ENCODE data around the gene TSTD2. TPM values are rescaled to one million over a fixed set of nuclear protein-coding genes. Genes with fewer than 3 reads are reported as not detected.
A peak's percentile ranks its signal among the peaks of the same experiment; 100 is the strongest.

The TSTD2 gene
- total and polyA plus RNA-seq, 2 donors from 2014 or later: 9.0 to 23.4 TPM

DNA sequence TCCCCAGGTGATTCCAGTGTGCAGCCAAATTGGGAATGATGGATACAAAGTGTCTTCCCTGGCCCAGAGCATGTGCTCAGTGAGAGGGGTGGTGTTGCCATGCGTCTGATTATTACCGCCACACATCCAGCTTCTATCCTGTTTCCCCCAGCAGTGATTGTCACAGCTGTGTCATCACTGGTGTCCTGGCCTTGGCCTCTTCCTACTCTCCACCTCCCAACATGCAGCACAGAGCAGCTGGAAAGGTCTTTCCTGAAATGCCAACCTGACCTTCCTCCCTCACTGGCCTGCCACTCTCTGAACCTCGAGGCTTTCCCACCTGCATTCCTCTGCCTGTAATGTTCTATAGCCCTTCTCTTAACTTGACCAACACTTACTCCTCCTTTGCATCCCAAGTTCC is 71.7 kb downstream of the TSTD2 start:
- peaks cover 0 to 8% (median 3%) of the 10 kb centered on the region in 3 donors for H3K4me1 ChIP-seq (ENCODE audit: control insufficient read depth in 2 of 3, insufficient read depth in 2 of 3, low read depth in 1 of 3, low read length in 3 of 3)
- TF ChIP-seq CTCF (IDR thresholded peaks at IDR 0.05; ENCODE audit: borderline replicate concordance, extremely low read depth, insufficient read depth): no peak
- H3K27me3 ChIP-seq (ENCODE audit: control insufficient read depth, insufficient read depth, low read length): no peaks in the 10 kb centered on the region
- intact Hi-C loops (cut with DNase I): no loop called here
- no peaks in the 10 kb centered on the region for H3K36me3 ChIP-seq (ENCODE audit: control insufficient read depth in 2 of 3, insufficient read depth in 3 of 3, low read length in 3 of 3)
- DNase-seq: peak in 1 of 5 donors; percentile 23
- no peak overlapping the region for H3K4me3 ChIP-seq (ENCODE audit: low read length in 3 of 3)
- FAIRE-seq: no peak
- no peaks in the 10 kb centered on the region for H3K9me3 ChIP-seq (ENCODE audit: control insufficient read depth in 2 of 3, insufficient read depth in 1 of 3, low read length in 3 of 3)
- H3K27ac ChIP-seq (ENCODE audit: low read depth in 2 of 2, low read length in 2 of 2): no peak overlapping the region
- no peak overlapping the region for H3K9ac ChIP-seq (ENCODE audit: low read length in 3 of 3)

GRCh38 chr9:97560851-97561250 is 72.3 kb downstream of the TSTD2 start:
- Histone ChIP-seq H3K27ac (ENCODE audit: low read depth in 2 of 2, low read length in 2 of 2) (no peak overlapping the region), H3K36me3 (ENCODE audit: control insufficient read depth in 2 of 3, insufficient read depth in 3 of 3, low read length in 3 of 3) (no peaks in the 10 kb centered on the region), H3K27me3 (ENCODE audit: control insufficient read depth, insufficient read depth, low read length) (no peaks in the 10 kb centered on the region), H3K4me3 (ENCODE audit: low read length in 3 of 3) (no peak overlapping the region), H3K9ac (ENCODE audit: low read length in 3 of 3) (no peak overlapping the region), H3K4me1 (ENCODE audit: control insufficient read depth in 2 of 3, insufficient read depth in 2 of 3, low read depth in 1 of 3, low read length in 3 of 3) (peaks cover 0 to 8% (median 3%) of the 10 kb centered on the region in 3 donors), H3K9me3 (ENCODE audit: control insufficient read depth in 2 of 3, insufficient read depth in 1 of 3, low read length in 3 of 3) (no peaks in the 10 kb centered on the region)
- FAIRE-seq: no peak
- no peak for TF ChIP-seq CTCF (IDR thresholded peaks at IDR 0.05; ENCODE audit: borderline replicate concordance, extremely low read depth, insufficient read depth)
- intact Hi-C loops (cut with DNase I): no loop called here
- DNase-seq: peak in 1 of 5 donors; percentile 26

DNA sequence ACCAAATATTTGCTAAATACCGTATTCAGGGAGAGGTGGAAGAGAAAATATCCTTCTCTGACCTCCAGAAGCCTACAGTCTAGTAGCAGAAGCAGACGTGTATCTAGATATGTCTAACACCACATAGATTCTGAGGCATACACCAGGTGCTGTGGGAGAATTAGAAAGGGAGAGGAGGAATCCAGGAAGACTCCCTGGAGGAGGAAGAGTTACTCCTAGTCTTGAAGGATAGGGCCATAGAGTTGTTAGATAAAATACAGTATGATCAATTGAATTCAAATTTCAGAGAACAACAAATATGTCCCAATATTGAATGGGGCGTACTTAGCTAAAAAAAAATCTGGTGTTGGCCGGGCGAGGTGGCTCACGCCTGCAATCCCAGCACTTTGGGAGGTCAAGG is 73.0 kb downstream of the TSTD2 start:
- H3K27me3 ChIP-seq (ENCODE audit: control insufficient read depth, insufficient read depth, low read length): no peaks in the 10 kb centered on the region
- H3K9ac ChIP-seq (ENCODE audit: low read length in 3 of 3): no peak overlapping the region
- intact Hi-C loops (cut with DNase I): no loop called here
- FAIRE-seq (no peak), DNase-seq (no peak)
- TF ChIP-seq CTCF (IDR thresholded peaks at IDR 0.05; ENCODE audit: borderline replicate concordance, extremely low read depth, insufficient read depth): no peak
- no peaks in the 10 kb centered on the region for H3K9me3 ChIP-seq (ENCODE audit: control insufficient read depth in 2 of 3, insufficient read depth in 1 of 3, low read length in 3 of 3)
- H3K4me3 ChIP-seq (ENCODE audit: low read length in 3 of 3): no peak overlapping the region
- no peaks in the 10 kb centered on the region for H3K36me3 ChIP-seq (ENCODE audit: control insufficient read depth in 2 of 3, insufficient read depth in 3 of 3, low read length in 3 of 3)
- H3K27ac ChIP-seq (ENCODE audit: low read depth in 2 of 2, low read length in 2 of 2): no peak overlapping the region
- H3K4me1 ChIP-seq (ENCODE audit: control insufficient read depth in 2 of 3, insufficient read depth in 2 of 3, low read depth in 1 of 3, low read length in 3 of 3): peaks cover 0 to 8% (median 3%) of the 10 kb centered on the region in 3 donors

- Histone ChIP-seq H3K4me3 (ENCODE audit: low read length in 3 of 3) (no peak overlapping the region), H3K27me3 (ENCODE audit: control insufficient read depth, insufficient read depth, low read length) (no peaks in the 10 kb centered on the region), H3K27ac (ENCODE audit: low read depth in 2 of 2, low read length in 2 of 2) (peak overlapping the region in 1 of 2 donors; percentile 41), H3K36me3 (ENCODE audit: control insufficient read depth in 2 of 3, insufficient read depth in 3 of 3, low read length in 3 of 3) (no peaks in the 10 kb centered on the region), H3K9me3 (ENCODE audit: control insufficient read depth in 2 of 3, insufficient read depth in 1 of 3, low read length in 3 of 3) (no peaks in the 10 kb centered on the region), H3K4me1 (ENCODE audit: control insufficient read depth in 2 of 3, insufficient read depth in 2 of 3, low read depth in 1 of 3, low read length in 3 of 3) (peaks cover 0 to 5% (median 3%) of the 10 kb centered on the region in 3 donors), H3K9ac (ENCODE audit: low read length in 3 of 3) (no peak overlapping the region)
- FAIRE-seq (no peak), DNase-seq (peak in 1 of 5 donors; percentile 14)
- intact Hi-C loops (cut with DNase I): no loop called here
- no peak for TF ChIP-seq CTCF (IDR thresholded peaks at IDR 0.05; ENCODE audit: borderline replicate concordance, extremely low read depth, insufficient read depth)
These were observed 74.1 kb downstream of the TSTD2 start for GRCh38 chr9:97559111-97559514.
